HG02588 (cell line): ENCODE measurements around the gene MAP3K15.
A peak's percentile ranks its signal among the peaks of the same experiment; 100 is the strongest.

ENCODE experiments used
- ATAC-seq: cut with Tn5 transposase; IDR thresholded peaks from one replicate; pipeline ENCODE4 v1.9.1; 2021; ENCODE audit warnings: mild to moderate bottlenecking, moderate library complexity; ENCODE audit not compliant: unreplicated experiment

Gene MAP3K15

DNA sequence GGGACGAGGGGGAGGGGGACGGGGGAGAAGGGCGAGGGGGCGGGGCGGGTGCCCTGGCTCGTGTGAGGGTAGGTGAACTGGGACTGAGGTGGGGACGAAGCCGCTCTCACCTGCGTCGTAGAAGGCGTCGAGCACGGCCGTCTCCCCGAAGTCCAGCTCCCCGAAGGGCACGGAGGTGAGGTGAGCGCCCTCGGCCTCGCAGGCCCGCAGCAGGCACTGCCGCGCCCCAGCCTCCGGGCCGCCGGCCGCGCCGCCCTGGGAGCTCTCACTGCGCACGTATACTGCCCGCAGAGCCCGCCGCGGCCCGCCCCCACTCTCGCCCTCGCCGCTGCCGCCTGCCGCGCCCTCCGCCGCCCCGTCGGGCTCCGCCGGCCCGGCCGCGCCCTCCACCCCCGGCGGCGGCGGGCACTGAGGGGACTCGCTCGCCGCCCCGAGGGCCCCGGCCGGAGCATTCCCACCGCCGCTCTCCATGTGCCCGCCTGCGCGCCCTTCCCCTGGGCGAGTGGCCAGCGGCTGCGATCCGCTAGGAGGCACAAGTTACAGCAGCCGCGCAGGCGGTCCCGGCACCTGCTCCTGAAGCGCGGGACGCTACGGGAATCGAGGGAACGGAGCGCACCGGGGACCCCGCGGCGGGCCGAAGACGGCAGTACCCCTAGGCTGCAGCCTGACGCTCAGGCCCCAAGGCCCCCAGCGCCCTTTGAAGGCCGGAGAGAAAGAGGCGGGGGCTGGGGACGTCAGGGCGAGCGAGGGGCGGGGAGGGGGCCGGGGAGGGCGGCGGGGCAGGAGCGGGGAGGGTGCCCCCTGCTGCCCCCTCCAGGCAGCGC is at the start of gene MAP3K15:
Gene MAP3K15 (minus strand): TSS at position 718 of the 824 bp plus-strand sequence. CDS start 247 bp downstream, at position 471.
- ATAC-seq, result no peak

DNA sequence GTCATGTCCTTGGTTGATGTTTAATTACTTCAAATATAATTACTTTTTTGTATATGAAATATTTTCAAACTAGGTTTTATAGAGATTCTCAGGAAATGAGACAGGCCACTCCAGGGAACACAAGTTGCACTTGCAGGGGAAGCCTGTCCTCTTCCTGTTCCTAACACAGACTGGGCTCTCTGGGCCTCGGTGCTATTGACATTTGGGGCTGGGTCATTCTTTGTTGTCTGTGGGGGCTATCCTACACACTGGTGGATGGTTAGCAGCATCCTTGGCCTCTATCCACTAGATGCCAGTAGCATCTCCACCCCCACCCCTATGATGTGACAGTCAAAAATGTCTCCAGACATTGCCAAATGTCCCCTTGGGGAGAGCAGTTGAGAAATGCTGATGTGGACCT is 49.3 kb upstream of the MAP3K15 start:
- no peak for ATAC-seq

DNA sequence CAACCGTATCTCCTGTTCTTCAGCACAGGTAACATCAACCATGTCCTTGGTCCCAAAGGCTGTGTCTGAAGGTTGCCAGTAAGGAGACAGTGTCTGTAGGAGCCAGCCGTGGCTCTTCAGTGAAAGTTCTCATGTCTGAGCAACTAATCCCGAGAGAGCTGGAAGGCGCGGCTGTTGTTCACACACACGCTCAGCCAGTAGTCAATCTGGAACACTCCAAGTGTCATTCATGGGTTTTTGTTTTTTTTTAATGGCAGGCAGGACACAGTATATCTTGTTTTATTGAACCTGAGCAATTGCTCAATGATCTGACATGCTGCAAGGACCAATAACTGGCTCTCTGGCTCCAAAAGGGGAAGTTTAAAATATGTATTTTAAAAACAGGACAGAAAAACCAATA is 48.4 kb upstream of the MAP3K15 start:
- peak; percentile 51 for ATAC-seq

- ATAC-seq, result peak; percentile 60
Observed at GRCh38 chrX:19563327-19563726, 48.0 kb upstream of the MAP3K15 start.

- no peak for ATAC-seq
Observed at GRCh38 chrX:19560611-19561010, 45.3 kb upstream of the MAP3K15 start.

DNA sequence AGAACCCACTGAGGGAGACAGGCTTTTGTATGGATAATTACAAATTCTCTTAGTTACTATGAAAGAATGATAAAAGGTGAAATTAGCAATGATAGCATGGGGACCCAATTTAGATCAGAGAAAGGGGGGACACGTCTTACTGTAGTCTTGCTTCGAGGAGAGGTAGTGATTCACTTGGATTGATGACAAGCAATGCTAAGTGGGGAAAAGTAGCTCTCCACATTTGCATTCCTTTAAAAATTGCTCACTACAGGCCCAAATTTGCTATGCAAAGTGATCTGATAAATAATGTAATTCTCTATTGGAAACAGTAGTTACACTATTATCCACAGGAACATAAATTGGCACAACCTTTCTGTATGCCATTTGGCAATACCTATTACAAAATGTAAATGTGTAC is 42.5 kb upstream of the MAP3K15 start:
- ATAC-seq, result no peak

DNA sequence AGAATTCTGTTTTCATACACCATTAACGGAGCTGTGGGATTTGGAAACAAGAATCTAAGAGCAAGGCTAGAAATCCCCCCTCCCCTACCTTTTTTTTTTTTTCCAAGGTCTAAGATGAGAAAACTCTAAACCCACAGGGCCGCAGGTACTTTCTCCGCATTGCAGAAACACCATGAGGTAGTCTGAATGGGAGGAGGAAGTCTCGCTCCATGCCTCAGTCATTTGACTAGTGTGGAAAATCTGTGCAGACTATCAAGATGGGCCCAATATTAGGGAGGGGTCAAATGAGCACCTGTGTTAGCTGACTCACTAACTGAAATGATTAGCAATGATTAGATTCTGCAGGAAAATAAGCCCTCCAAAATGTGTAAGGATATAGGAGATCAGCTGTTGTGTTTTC is 40.9 kb upstream of the MAP3K15 start:
- no peak for ATAC-seq

DNA sequence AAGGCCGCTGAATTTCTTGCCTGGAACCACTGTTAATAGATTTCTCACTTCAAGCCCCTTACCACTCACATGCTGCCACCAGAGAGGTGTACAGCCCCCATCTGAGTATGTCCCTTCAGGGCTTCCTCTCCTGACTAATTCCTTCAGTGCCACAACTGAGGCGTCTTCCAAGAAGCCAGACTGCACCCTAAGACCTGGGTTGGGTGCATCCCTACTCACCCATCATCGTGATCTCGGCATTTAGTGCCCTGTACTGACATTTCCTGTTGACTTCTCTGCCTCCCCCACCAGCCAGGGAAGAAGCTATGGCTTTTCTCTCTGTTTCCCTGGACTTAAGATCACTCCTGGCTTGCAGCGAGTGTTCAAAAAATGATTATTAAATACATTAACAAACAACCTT is 40.4 kb upstream of the MAP3K15 start:
- ATAC-seq, result no peak

DNA sequence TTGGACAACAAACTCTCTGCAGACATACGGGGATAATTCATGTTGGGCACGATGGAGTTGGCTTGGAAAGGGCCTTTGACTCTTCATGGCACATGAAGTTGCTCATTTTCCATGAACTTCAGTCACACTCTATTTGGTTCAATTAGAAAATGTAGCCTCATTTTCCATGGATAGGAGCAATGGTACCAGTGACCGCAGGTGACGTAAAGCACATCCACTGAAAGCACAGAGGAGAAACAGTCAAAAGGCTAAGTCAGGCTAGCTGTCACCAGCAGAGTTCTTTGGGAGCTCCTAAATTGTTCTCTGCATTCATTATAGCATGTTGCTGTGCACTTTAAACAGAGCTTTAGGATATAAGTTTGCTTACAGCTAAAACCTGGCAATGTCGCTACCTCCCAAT is 39.9 kb upstream of the MAP3K15 start:
- ATAC-seq, result no peak

GRCh38 chrX:19554786-19555185 is 39.5 kb upstream of the MAP3K15 start:
- peak; percentile 58 for ATAC-seq

DNA sequence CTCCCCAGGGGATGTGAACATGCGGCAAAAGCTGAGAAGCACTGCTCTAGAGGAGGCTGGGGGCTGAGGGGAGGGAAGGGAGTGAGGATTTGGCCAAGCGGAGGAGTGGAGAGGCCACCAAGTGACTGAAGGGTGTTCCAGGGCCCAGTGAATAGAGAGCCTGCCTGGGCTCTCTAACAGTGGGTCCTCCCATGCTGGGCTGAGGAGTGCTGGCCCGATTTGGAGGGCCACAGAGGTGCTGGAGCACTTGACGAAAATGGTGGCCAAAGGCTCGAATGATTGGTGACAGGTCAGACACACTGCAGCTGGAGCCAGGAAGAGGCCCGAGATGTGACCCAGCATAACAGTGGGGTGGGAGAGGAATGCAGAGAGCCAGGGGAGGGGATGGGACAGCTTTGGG is 37.5 kb upstream of the MAP3K15 start:
- no peak for ATAC-seq

GRCh38 chrX:19549838-19550237 is 34.5 kb upstream of the MAP3K15 start:
- ATAC-seq, result no peak

DNA sequence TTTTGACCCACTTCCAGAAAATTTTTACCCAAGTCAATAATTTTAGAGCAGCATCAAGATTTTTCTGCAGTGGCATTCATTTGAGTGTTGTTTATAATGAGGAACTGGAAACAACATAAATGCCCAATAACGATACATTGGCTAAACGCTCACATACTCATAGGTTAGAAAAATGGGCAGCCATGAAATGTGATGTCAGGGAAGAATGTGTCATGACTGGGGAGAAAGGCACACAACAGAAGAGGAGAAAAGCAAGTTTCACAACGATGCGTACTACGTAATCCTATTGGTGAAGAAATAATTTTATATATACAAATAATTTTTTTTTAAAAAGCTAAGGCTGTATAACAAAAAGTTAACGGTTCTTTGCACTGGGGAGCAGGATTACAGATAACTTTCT is 33.6 kb upstream of the MAP3K15 start:
- no peak for ATAC-seq

GRCh38 chrX:19548279-19548678 is 33.0 kb upstream of the MAP3K15 start:
- ATAC-seq, result no peak

GRCh38 chrX:19545651-19546050 is 30.3 kb upstream of the MAP3K15 start:
- ATAC-seq, result no peak

DNA sequence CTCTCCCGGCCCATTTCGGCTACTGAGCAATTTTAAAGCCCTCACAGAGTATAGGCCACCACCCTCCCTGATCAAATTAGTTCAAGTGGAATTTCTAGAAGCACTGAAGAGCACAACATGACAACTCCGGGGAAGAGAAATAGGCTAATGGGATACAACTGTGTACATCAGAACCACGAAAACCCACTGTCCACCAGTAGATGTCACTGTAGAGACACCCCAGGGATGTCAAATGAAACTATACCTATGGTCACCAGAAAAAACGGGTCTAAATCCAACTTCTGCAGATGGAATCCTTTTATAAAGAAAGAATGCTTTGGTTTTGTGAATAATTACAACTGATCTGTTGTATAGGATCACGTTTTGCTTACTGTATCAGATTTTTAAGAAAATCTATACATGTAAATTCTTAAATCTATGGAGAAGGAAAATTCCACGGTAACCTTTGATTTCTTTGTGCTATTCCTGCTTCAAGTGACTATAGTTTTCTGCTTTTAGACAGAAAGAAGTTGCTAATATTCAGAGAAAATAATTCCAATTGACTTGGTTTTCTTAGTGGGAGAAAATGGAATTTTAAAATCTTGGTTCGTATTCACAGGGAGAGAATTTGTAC is 29.5 kb upstream of the MAP3K15 start:
- ATAC-seq, result no peak

DNA sequence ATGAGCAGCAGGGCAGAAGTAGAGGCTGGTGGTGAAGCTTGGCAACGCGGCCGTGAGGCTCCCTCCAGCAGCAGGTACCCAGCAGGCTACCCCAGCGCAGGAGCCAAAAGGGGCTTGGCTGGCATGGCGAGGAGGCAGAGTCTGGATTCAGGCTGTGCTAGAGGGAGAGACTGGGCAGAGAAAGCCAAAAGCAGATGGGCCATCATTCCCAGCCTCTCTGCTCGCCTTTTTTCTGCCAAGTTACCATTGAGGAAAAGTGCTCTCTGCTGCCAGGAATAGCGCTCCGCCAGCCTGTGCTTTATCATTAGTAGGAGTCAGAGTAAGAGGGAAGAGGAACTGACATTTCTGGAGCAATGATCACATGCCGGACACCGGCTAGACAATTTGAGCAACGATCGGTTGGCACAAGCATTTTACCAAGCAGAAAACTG is 28.7 kb upstream of the MAP3K15 start:
- ATAC-seq, result no peak

GRCh38 chrX:19543020-19543715 is 27.9 kb upstream of the MAP3K15 start:
- ATAC-seq, result no peak

- ATAC-seq, result no peak
Observed at GRCh38 chrX:19541931-19542330, 26.6 kb upstream of the MAP3K15 start.

GRCh38 chrX:19541196-19541595 is 25.9 kb upstream of the MAP3K15 start:
- no peak for ATAC-seq

DNA sequence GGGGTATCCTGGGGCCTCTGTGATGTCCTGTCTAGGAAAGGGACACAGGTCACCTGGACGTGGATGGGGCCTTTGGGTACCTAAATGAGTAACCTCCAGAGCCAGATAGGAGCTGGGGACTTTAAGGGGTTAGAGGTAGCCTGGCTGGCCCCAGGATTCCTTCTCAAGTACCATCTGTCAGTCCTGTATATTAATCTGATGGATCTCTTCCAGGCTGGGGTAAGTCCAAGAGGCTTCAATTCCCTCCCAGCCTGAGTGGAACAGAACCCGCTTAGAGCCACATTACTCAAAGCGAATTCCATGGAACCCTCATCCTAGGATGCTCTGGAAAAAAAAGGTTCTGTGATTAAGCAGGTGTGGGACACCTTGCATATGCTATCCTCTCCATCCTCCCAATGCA is 24.8 kb upstream of the MAP3K15 start:
- no peak for ATAC-seq

- ATAC-seq, result no peak
Observed at GRCh38 chrX:19539665-19540064, 24.4 kb upstream of the MAP3K15 start.
